ENCODE results near the gene CTNNA2. TPM values are rescaled to one million over a fixed set of nuclear protein-coding genes. Genes with fewer than 3 reads are reported as not detected.

CTNNA2 gene
- total RNA-seq, 1 experiment from 2014 or later: 0.54 TPM

DNA sequence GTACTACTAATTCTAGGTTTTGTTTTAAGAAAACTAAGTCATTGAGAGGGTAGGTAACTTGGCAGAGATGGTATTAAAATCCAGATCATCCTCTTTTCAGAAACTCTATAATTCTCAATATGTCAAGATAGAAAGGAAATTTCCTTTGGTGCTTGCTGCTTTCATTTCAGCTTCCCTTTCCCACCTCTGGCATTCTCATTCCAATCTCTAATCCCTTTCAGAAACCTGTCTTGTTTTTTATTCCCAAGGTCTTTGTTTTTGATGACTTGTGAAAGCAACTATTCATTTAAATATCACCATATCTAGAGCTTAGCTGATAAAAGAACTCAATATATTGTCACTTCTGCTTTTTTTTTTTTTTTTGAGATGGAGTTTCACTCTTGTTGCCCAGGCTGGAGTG, 1034.5 kb downstream of the CTNNA2 start:
- DNase-seq (ENCODE audit: low read depth, low spot score) (no peak), ATAC-seq (no peak)
- H3K4me3 ChIP-seq (ENCODE audit: low read depth in 2 of 2, low read length in 2 of 2): no peak overlapping the region
- intact Hi-C loops (cut with micrococcal nuclease; ENCODE audit: unreplicated experiment) (no loop called here), in situ Hi-C loops (cut with HindIII; ENCODE audit: low pct_unique_long_range_greater_than_20kb, low sequenced_read_pairs) (no loop called here)
- no peaks in the 10 kb centered on the region for H3K9me3 ChIP-seq (ENCODE audit: control insufficient read depth, insufficient read depth, low read depth, low read length)
- TF ChIP-seq POLR2AphosphoS5 (IDR thresholded peaks at IDR 0.05; ENCODE audit: low read depth, low read length) (no peak), REST (IDR thresholded peaks at IDR 0.05; ENCODE audit: insufficient read depth in 1 of 2, low read depth in 2 of 2, low read length in 1 of 2) (no peak), TCF7L2 (IDR thresholded peaks at IDR 0.05; ENCODE audit: low read depth, low read length) (no peak), CTCF (IDR thresholded peaks at IDR 0.05) (no peak), SIN3A (IDR thresholded peaks at IDR 0.05; ENCODE audit: borderline replicate concordance, insufficient read depth, low read depth, low read length) (no peak)
- BruUV-seq (replicated peaks): no TSS peak
- no peaks in the 10 kb centered on the region for H3K4me1 ChIP-seq (ENCODE audit: control insufficient read depth, insufficient read depth, low read length)
- no peaks in the 10 kb centered on the region for H3K27me3 ChIP-seq (ENCODE audit: control insufficient read depth, insufficient read depth, low read length)
- CTCF ChIA-PET: no interaction called here
- no peaks in the 10 kb centered on the region for H3K36me3 ChIP-seq (ENCODE audit: control insufficient read depth, insufficient read depth, low read length)
- H3K27ac ChIP-seq (ENCODE audit: low read length): no peak overlapping the region
- POLR2A ChIA-PET: no interaction called here

- TF ChIP-seq POLR2AphosphoS5 (IDR thresholded peaks at IDR 0.05; ENCODE audit: low read depth, low read length) (no peak), REST (IDR thresholded peaks at IDR 0.05; ENCODE audit: insufficient read depth in 1 of 2, low read depth in 2 of 2, low read length in 1 of 2) (no peak), CTCF (IDR thresholded peaks at IDR 0.05) (no peak)
- H3K4me1 ChIP-seq (ENCODE audit: control insufficient read depth, insufficient read depth, low read length): no peaks in the 10 kb centered on the region
- no peak overlapping the region for H3K4me3 ChIP-seq (ENCODE audit: low read depth in 2 of 2, low read length in 2 of 2)
- intact Hi-C loops (cut with micrococcal nuclease; ENCODE audit: unreplicated experiment) (no loop called here), in situ Hi-C loops (cut with HindIII; ENCODE audit: low pct_unique_long_range_greater_than_20kb, low sequenced_read_pairs) (no loop called here)
- no peaks in the 10 kb centered on the region for H3K36me3 ChIP-seq (ENCODE audit: control insufficient read depth, insufficient read depth, low read length)
- no TSS peak for BruUV-seq (replicated peaks)
- ChIA-PET POLR2A (interaction anchor here (0.5 kb wide), 1 partner anchor 114 kb away, joined by 4 read pairs; no protein-coding TSS in a partner anchor), CTCF (no interaction called here)
- ATAC-seq (no peak), DNase-seq (ENCODE audit: low read depth, low spot score) (no peak)
- no peaks in the 10 kb centered on the region for H3K27me3 ChIP-seq (ENCODE audit: control insufficient read depth, insufficient read depth, low read length)
- H3K27ac ChIP-seq (ENCODE audit: low read length): no peak overlapping the region
- no peaks in the 10 kb centered on the region for H3K9me3 ChIP-seq (ENCODE audit: control insufficient read depth, insufficient read depth, low read depth, low read length)
Observed at GRCh38 chr2:80548469-80548868, 1035.6 kb downstream of the CTNNA2 start.

Data from Panc1 (cell line).